ENCODE results near the gene PPP1R7. TPM values are rescaled to one million over a fixed set of nuclear protein-coding genes. Genes with fewer than 3 reads are reported as not detected.

Gene PPP1R7
- total and polyA plus RNA-seq, 2 experiments from 2014 or later: 44.0 to 98.4 TPM

- Histone ChIP-seq H3K4me1 (ENCODE audit: low read depth) (peaks cover 4% of the 10 kb centered on the region), H3K27ac (no peak overlapping the region), H3K4me3 (no peak overlapping the region), H3K36me3 (no peaks in the 10 kb centered on the region), H3K9me3 (ENCODE audit: low read depth) (no peaks in the 10 kb centered on the region), H3K27me3 (no peaks in the 10 kb centered on the region)
- DNase-seq (ENCODE audit: low read depth in 1 of 2, low spot score in 1 of 2): no peak
- TF ChIP-seq CTCF (IDR thresholded peaks at IDR 0.05; ENCODE audit: low read depth, low read length): no peak
Measured at GRCh38 chr2:241154915-241155314, 4.6 kb downstream of the PPP1R7 start.

GRCh38 chr2:241155936-241156335 is 5.7 kb downstream of the PPP1R7 start:
- TF ChIP-seq CTCF (IDR thresholded peaks at IDR 0.05; ENCODE audit: low read depth, low read length): no peak
- Histone ChIP-seq H3K27me3 (no peaks in the 10 kb centered on the region), H3K27ac (no peak overlapping the region), H3K9me3 (ENCODE audit: low read depth) (no peaks in the 10 kb centered on the region), H3K4me3 (no peak overlapping the region), H3K4me1 (ENCODE audit: low read depth) (peaks cover 4% of the 10 kb centered on the region), H3K36me3 (no peaks in the 10 kb centered on the region)
- no peak for DNase-seq (ENCODE audit: low read depth in 1 of 2, low spot score in 1 of 2)

- H3K9me3 ChIP-seq (ENCODE audit: low read depth): no peaks in the 10 kb centered on the region
- no peak for DNase-seq (ENCODE audit: low read depth in 1 of 2, low spot score in 1 of 2)
- H3K27me3 ChIP-seq: no peaks in the 10 kb centered on the region
- no peaks in the 10 kb centered on the region for H3K4me1 ChIP-seq (ENCODE audit: low read depth)
- no peak overlapping the region for H3K4me3 ChIP-seq
- H3K27ac ChIP-seq: no peak overlapping the region
- no peaks in the 10 kb centered on the region for H3K36me3 ChIP-seq
- no peak for TF ChIP-seq CTCF (IDR thresholded peaks at IDR 0.05; ENCODE audit: low read depth, low read length)
Measured at GRCh38 chr2:241156971-241157441, 6.7 kb downstream of the PPP1R7 start.

GRCh38 chr2:241157841-241158545 is 7.7 kb downstream of the PPP1R7 start:
- no peaks in the 10 kb centered on the region for H3K4me1 ChIP-seq (ENCODE audit: low read depth)
- no peak overlapping the region for H3K27ac ChIP-seq
- no peak overlapping the region for H3K4me3 ChIP-seq
- H3K36me3 ChIP-seq: peaks cover under 1% of the 10 kb centered on the region
- no peak for TF ChIP-seq CTCF (IDR thresholded peaks at IDR 0.05; ENCODE audit: low read depth, low read length)
- no peak for DNase-seq (ENCODE audit: low read depth in 1 of 2, low spot score in 1 of 2)
- no peaks in the 10 kb centered on the region for H3K9me3 ChIP-seq (ENCODE audit: low read depth)
- no peaks in the 10 kb centered on the region for H3K27me3 ChIP-seq

- peaks cover 4% of the 10 kb centered on the region for H3K36me3 ChIP-seq
- H3K9me3 ChIP-seq (ENCODE audit: low read depth): no peaks in the 10 kb centered on the region
- H3K27me3 ChIP-seq: no peaks in the 10 kb centered on the region
- TF ChIP-seq CTCF (IDR thresholded peaks at IDR 0.05; ENCODE audit: low read depth, low read length): no peak
- DNase-seq (ENCODE audit: low read depth in 1 of 2, low spot score in 1 of 2): no peak
- H3K4me1 ChIP-seq (ENCODE audit: low read depth): no peaks in the 10 kb centered on the region
- H3K27ac ChIP-seq: no peak overlapping the region
- H3K4me3 ChIP-seq: no peak overlapping the region
Measured at GRCh38 chr2:241158546-241158900, 8.3 kb downstream of the PPP1R7 start.

All from cardiac muscle cell (in vitro differentiated cells and primary cell).